Mesothelial cell of epicardium (in vitro differentiated cells): ENCODE data around the gene CCDC201. TPM values are rescaled to one million over a fixed set of nuclear protein-coding genes. Genes with fewer than 3 reads are reported as not detected.
A peak's percentile ranks its signal among the peaks of the same experiment; 100 is the strongest.

Experiments used
- DNase-seq, 2 experiments: peaks; one replicate each; pipeline ENCODE4 v3.0.0; 2021; ENCODE audit warnings: low spot score in 2 of 2; ENCODE audit not compliant: unreplicated experiment in 2 of 2
- H3K27ac Mint-ChIP-seq: 2 replicates; pipeline ENCODE4 v1.8.0; 2021; ENCODE audit warnings: mixed read lengths
- H3K27me3 Mint-ChIP-seq: 2 replicates; pipeline ENCODE4 v1.8.0; 2021; ENCODE audit warnings: low read depth, mixed read lengths
- H3K36me3 Mint-ChIP-seq: 2 replicates; pipeline ENCODE4 v1.8.0; 2021; ENCODE audit warnings: mixed read lengths
- H3K4me1 Mint-ChIP-seq: 2 replicates; pipeline ENCODE4 v1.8.0; 2021; ENCODE audit warnings: mixed read lengths
- H3K4me3 Mint-ChIP-seq: 2 replicates; pipeline ENCODE4 v1.8.0; 2021; ENCODE audit warnings: mild to moderate bottlenecking, moderate library complexity, mixed read lengths
- H3K9me3 Mint-ChIP-seq: 2 replicates; pipeline ENCODE4 v1.8.0; 2021; ENCODE audit warnings: mixed read lengths
- total RNA-seq: library from RNA; stranded (reverse); gene quantifications from 3 replicates; pipeline ENCODE4 v1.2.1, GENCODE V29; 2021
- TF ChIP-seq, protein P1 (sequence below): fragments of 200-600 bp; sonication (generic); IDR thresholded peaks from one replicate; pipeline ENCODE4 v1.5.0; 2021; ENCODE audit warnings: antibody characterized with exemption; ENCODE audit not compliant: unreplicated experiment

The CCDC201 gene
- total RNA-seq, 1 donor from 2014 or later: not detected

DNA sequence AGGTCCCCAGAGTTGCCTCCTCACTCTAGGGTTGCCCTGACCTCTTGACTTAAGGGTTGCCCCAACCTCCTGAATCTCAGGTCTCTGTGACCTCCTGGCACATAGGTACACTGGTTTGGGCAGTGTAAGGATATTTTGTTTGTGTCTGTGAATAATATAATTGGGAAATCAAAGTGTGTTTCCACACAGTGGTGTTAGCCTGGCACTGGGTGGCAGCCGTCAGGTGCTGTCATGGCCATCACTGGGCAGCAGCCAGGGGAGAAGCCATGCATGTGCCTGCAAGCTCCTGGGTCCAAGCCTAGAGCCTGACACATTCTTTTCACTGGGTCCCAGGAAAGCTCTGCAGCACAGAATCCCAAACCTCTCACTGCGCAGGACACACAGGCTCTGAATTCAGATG is 3.6 kb upstream of the CCDC201 start:
- Mint-ChIP-seq H3K9me3 (peaks cover 19% of the 10 kb centered on the region), H3K36me3 (no peaks in the 10 kb centered on the region)
- TF ChIP-seq, protein P1, sequence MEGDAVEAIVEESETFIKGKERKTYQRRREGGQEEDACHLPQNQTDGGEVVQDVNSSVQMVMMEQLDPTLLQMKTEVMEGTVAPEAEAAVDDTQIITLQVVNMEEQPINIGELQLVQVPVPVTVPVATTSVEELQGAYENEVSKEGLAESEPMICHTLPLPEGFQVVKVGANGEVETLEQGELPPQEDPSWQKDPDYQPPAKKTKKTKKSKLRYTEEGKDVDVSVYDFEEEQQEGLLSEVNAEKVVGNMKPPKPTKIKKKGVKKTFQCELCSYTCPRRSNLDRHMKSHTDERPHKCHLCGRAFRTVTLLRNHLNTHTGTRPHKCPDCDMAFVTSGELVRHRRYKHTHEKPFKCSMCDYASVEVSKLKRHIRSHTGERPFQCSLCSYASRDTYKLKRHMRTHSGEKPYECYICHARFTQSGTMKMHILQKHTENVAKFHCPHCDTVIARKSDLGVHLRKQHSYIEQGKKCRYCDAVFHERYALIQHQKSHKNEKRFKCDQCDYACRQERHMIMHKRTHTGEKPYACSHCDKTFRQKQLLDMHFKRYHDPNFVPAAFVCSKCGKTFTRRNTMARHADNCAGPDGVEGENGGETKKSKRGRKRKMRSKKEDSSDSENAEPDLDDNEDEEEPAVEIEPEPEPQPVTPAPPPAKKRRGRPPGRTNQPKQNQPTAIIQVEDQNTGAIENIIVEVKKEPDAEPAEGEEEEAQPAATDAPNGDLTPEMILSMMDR: no peak

GRCh38 chr7:45874408-45875131 is 1.7 kb upstream of the CCDC201 start:
- Mint-ChIP-seq H3K27me3 (no peaks in the 10 kb centered on the region), H3K9me3 (peaks cover 19% of the 10 kb centered on the region), H3K4me1 (peaks cover 3% of the 10 kb centered on the region), H3K4me3 (no peak overlapping the region), H3K36me3 (no peaks in the 10 kb centered on the region), H3K27ac (no peak overlapping the region)
- TF ChIP-seq, protein P1: no peak
- DNase-seq: no peak

More for the DNA sequence above, 3.6 kb upstream of the CCDC201 start:
- no peaks in the 10 kb centered on the region for H3K4me1 Mint-ChIP-seq
- no peaks in the 10 kb centered on the region for H3K27me3 Mint-ChIP-seq
- H3K27ac Mint-ChIP-seq: no peak overlapping the region
- DNase-seq: no peak
- no peak overlapping the region for H3K4me3 Mint-ChIP-seq

GRCh38 chr7:45873355-45873754 is 473 bp upstream of the CCDC201 start:
- H3K9me3 Mint-ChIP-seq: peaks cover 7% of the 10 kb centered on the region
- DNase-seq: no peak
- no peak overlapping the region for H3K27ac Mint-ChIP-seq
- H3K36me3 Mint-ChIP-seq: no peaks in the 10 kb centered on the region
- no peak overlapping the region for H3K4me3 Mint-ChIP-seq
- no peaks in the 10 kb centered on the region for H3K27me3 Mint-ChIP-seq
- TF ChIP-seq, protein P1: no peak
- H3K4me1 Mint-ChIP-seq: peaks cover 5% of the 10 kb centered on the region

GRCh38 chr7:45872116-45873034 is 507 bp downstream of the CCDC201 start:
- TF ChIP-seq, protein P1: peak; percentile 26
- Mint-ChIP-seq H3K4me1 (peaks cover 8% of the 10 kb centered on the region), H3K27me3 (no peaks in the 10 kb centered on the region), H3K36me3 (no peaks in the 10 kb centered on the region), H3K27ac (no peak overlapping the region), H3K4me3 (no peak overlapping the region), H3K9me3 (peaks cover 5% of the 10 kb centered on the region)
- DNase-seq: no peak

DNA sequence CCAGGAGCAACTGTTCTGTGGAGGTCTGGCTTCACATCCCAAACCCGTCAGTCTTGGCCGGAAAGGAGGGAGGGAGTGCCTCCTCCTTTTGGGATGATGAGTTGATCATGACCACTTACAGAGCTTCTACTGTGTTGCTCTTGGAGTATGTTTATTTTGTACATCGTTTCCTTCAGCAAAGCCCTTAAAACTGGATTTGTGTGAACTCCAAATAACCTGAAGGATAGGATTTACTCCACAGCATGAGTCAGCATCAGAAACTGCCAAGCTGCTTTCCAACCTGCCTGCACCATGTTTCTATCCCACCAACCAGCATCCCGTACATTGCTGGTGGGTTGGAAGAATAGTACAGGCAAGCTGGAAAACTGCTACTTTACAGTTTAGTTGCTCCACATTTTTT is 3.5 kb downstream of the CCDC201 start:
- Mint-ChIP-seq H3K27me3 (no peaks in the 10 kb centered on the region), H3K4me3 (no peak overlapping the region), H3K9me3 (peaks cover 5% of the 10 kb centered on the region), H3K4me1 (peaks cover 8% of the 10 kb centered on the region), H3K27ac (no peak overlapping the region), H3K36me3 (no peaks in the 10 kb centered on the region)
- TF ChIP-seq, protein P1: no peak
- no peak for DNase-seq
